Vagina (tissue), 2 donors: ENCODE measurements around the gene CKMT2.

Experiments
- CTCF ChIP-seq, 3 experiments: fragments of 450-650 bp in 2 of 3; fragments of 200-600 bp in 1 of 3; sonication (generic) in 1 of 3; IDR thresholded peaks; one replicate each; pipeline ENCODE4 v1.5.1; 2017 to 2019; ENCODE audit warnings: antibody characterized with exemption in 3 of 3, mild to moderate bottlenecking in 2 of 3, moderate library complexity in 2 of 3
- POLR2A ChIP-seq, 2 donors: fragments of 450-650 bp; IDR thresholded peaks; one replicate each; pipeline ENCODE4 v1.6.1; 2017; ENCODE audit warnings: antibody characterized with exemption in 2 of 2, mild to moderate bottlenecking in 2 of 2, moderate library complexity in 2 of 2
- POLR2AphosphoS5 ChIP-seq, 2 donors: sonication (generic); formaldehyde crosslinking; IDR thresholded peaks; one replicate each; pipeline ENCODE4 v1.9.0; 2017; ENCODE audit warnings: antibody characterized with exemption in 2 of 2, mild to moderate bottlenecking in 2 of 2, low read depth in 1 of 2; ENCODE audit not compliant: insufficient read depth in 1 of 2

- TF ChIP-seq CTCF (IDR thresholded peaks at IDR 0.05) (no peak), POLR2AphosphoS5 (IDR thresholded peaks at IDR 0.05; ENCODE audit: insufficient read depth in 1 of 2, low read depth in 1 of 2) (no peak), POLR2A (IDR thresholded peaks at IDR 0.05) (no peak)
These were observed 64.4 kb downstream of the CKMT2 start for GRCh38 chr5:81297531-81297930.
